Stomach (tissue), 9 donors: Measurements from ENCODE around the gene CLIC2. TPM values are rescaled to one million over a fixed set of nuclear protein-coding genes. Genes with fewer than 3 reads are reported as not detected.

Source experiments
- DNase-seq, 2 donors: peaks; one replicate each; pipeline versions ENCODE4 v3.0.0 to v3.0.0-alpha.2; 2013 to 2019
- H3K27ac ChIP-seq, 5 donors: fragments of 200-600 bp in 4 of 5; sonication (generic) in 4 of 5; one replicate each; pipeline ENCODE4 v1.5.1; 2013 to 2019; ENCODE audit warnings: mild to moderate bottlenecking in 1 of 5, moderate library complexity in 1 of 5
- H3K27me3 ChIP-seq, 3 donors: fragments of 200-600 bp; sonication (generic); one replicate each; pipeline ENCODE4 v1.5.1; 2017 to 2019; ENCODE audit warnings: mixed run types in 1 of 3
- H3K36me3 ChIP-seq, 4 donors: fragments of 200-600 bp; sonication (generic); 1 replicate in 3 of 4; 2 replicates in 1 of 4; pipeline ENCODE4 v1.5.1; 2016 to 2019
- H3K4me1 ChIP-seq, 4 donors: fragments of 200-600 bp; sonication (generic); one replicate each; pipeline ENCODE4 v1.5.1; 2016 to 2019
- H3K4me3 ChIP-seq, 4 donors: fragments of 200-600 bp; sonication (generic) in 3 of 4; one replicate each; pipeline ENCODE4 v1.5.1; 2016 to 2019; ENCODE audit warnings: mild to moderate bottlenecking in 1 of 4
- H3K9me3 ChIP-seq, 4 donors: fragments of 200-600 bp; sonication (generic); one replicate each; pipeline ENCODE4 v1.5.1; 2016 to 2019
- CTCF ChIP-seq, 7 experiments: fragments of 450-650 bp in 4 of 7; fragments of 200-600 bp in 3 of 7; sonication (generic) in 3 of 7; IDR thresholded peaks; one replicate each; pipeline ENCODE4 v1.5.1; 2016 to 2019; ENCODE audit warnings: antibody characterized with exemption in 7 of 7, control low read depth in 2 of 7, mild to moderate bottlenecking in 1 of 7
- EP300 ChIP-seq: sonication (generic); formaldehyde crosslinking; IDR thresholded peaks from one replicate; pipeline ENCODE4 v1.6.1; 2017; ENCODE audit warnings: antibody characterized with exemption
- POLR2A ChIP-seq, 4 donors: fragments of 450-650 bp; IDR thresholded peaks; one replicate each; pipeline ENCODE4 v1.6.1; 2016; ENCODE audit warnings: antibody characterized with exemption in 4 of 4, control low read depth in 2 of 4, mild to moderate bottlenecking in 1 of 4, moderate library complexity in 1 of 4
- POLR2AphosphoS5 ChIP-seq, 3 donors: sonication (generic); formaldehyde crosslinking; IDR thresholded peaks; one replicate each; pipeline ENCODE4 v1.6.1; 2016; ENCODE audit warnings: antibody characterized with exemption in 3 of 3
- WGBS, 5 donors: extraction: QIAGEN DNeasy Blood & Tissue Kit in 3 of 5; methylation state at CpG; one replicate each; pipeline versions ENCODE4 v1.1.5 to v1.1.7; 2013 to 2018; 5-methylcytosine and 5-hydroxymethylcytosine counted together
- intact Hi-C: fragments of 100-400 bp; cut with DNase I; formaldehyde crosslinking; loops from one replicate; pipeline ENCODE4 v1.15.1; 2023; ENCODE audit warnings: low total_unique reads
- polyA plus RNA-seq, 3 donors: library from polyadenylated mRNA; stranded (reverse); fragments of 200-250 nt; gene quantifications; one replicate each; pipeline ENCODE4 v1.2.3, GENCODE V29; 2013
- total RNA-seq, 5 donors: library from RNA; depleted of rRNA; stranded (reverse); fragments of >200 nt; gene quantifications; one replicate each; pipeline versions ENCODE4 v1.1.0 to v1.2.3, GENCODE V29; 2014 to 2016
- donor health status: healthy with polysubstance abuse.
- donor health status: Bipolar disorder and iron deficiency.
- donor health status: healthy.

Gene CLIC2
- total and polyA plus RNA-seq, 8 donors: 3.5 to 10.3 (median 6.9) TPM

GRCh38 chrX:155262970-155263754, 71.3 kb downstream of the CLIC2 start:
- Histone ChIP-seq H3K27ac (no peak overlapping the region), H3K4me1 (peaks cover 0 to 11% (median 5%) of the 10 kb centered on the region in 4 donors), H3K4me3 (peak overlapping the region in 3 of 4 donors; percentile 38 to 48 (median 44)), H3K36me3 (no peaks in the 10 kb centered on the region), H3K9me3 (no peaks in the 10 kb centered on the region), H3K27me3 (no peaks in the 10 kb centered on the region)
- DNase-seq: no peak
- TF ChIP-seq EP300: no peak
- 19 to 42% (median 27%) methylated on average over 5 of the region's 5 CpGs for WGBS, 5 donors
- intact Hi-C loops: no loop called here

GRCh38 chrX:155259752-155260151, 74.7 kb downstream of the CLIC2 start:
- H3K4me3 ChIP-seq: no peak overlapping the region
- intact Hi-C loops: no loop called here
- H3K27ac ChIP-seq: no peak overlapping the region
- no peaks in the 10 kb centered on the region for H3K9me3 ChIP-seq
- DNase-seq: no peak
- H3K27me3 ChIP-seq: no peaks in the 10 kb centered on the region
- WGBS, 5 donors: 31 to 61% (median 53%) methylated on average over 3 of the region's 3 CpGs
- no peak for TF ChIP-seq EP300
- TF ChIP-seq CTCF (IDR thresholded peaks at IDR 0.05): no peak
- no peak for TF ChIP-seq POLR2AphosphoS5 (IDR thresholded peaks at IDR 0.05)
- TF ChIP-seq POLR2A (IDR thresholded peaks at IDR 0.05): no peak
- peaks cover 0 to 11% (median 5%) of the 10 kb centered on the region in 4 donors for H3K4me1 ChIP-seq
- no peaks in the 10 kb centered on the region for H3K36me3 ChIP-seq

- intact Hi-C loops: no loop called here
- no peaks in the 10 kb centered on the region for H3K9me3 ChIP-seq
- no peak overlapping the region for H3K4me3 ChIP-seq
- H3K27me3 ChIP-seq: no peaks in the 10 kb centered on the region
- no peak overlapping the region for H3K27ac ChIP-seq
- no peak for DNase-seq
- 50 to 75% (median 62%) methylated on average over 1 of the region's 1 CpG for WGBS, 5 donors
- no peaks in the 10 kb centered on the region for H3K36me3 ChIP-seq
- no peaks in the 10 kb centered on the region for H3K4me1 ChIP-seq
- no peak for TF ChIP-seq EP300
- no peak for TF ChIP-seq POLR2A (IDR thresholded peaks at IDR 0.05)
- TF ChIP-seq CTCF (IDR thresholded peaks at IDR 0.05): no peak
- no peak for TF ChIP-seq POLR2AphosphoS5 (IDR thresholded peaks at IDR 0.05)
These were observed 83.0 kb downstream of the CLIC2 start for GRCh38 chrX:155251391-155251790.

- intact Hi-C loops: no loop called here
- H3K4me1 ChIP-seq: no peaks in the 10 kb centered on the region
- TF ChIP-seq CTCF (IDR thresholded peaks at IDR 0.05) (no peak), EP300 (no peak), POLR2AphosphoS5 (IDR thresholded peaks at IDR 0.05) (no peak), POLR2A (IDR thresholded peaks at IDR 0.05) (no peak)
- no peaks in the 10 kb centered on the region for H3K27me3 ChIP-seq
- no peak for DNase-seq
- 59 to 86% (median 74%) methylated on average over 4 of the region's 4 CpGs for WGBS, 5 donors
- H3K4me3 ChIP-seq: no peak overlapping the region
- H3K36me3 ChIP-seq: no peaks in the 10 kb centered on the region
- H3K9me3 ChIP-seq: no peaks in the 10 kb centered on the region
- no peak overlapping the region for H3K27ac ChIP-seq
These were observed 86.9 kb downstream of the CLIC2 start for GRCh38 chrX:155247497-155247896.

- 54 to 93% (median 72%) methylated on average over 1 of the region's 1 CpG; no CpG with 5 or more reads in 1 of the 5 donors for WGBS, 5 donors
- intact Hi-C loops: no loop called here
- Histone ChIP-seq H3K4me1 (no peaks in the 10 kb centered on the region), H3K27ac (no peak overlapping the region), H3K27me3 (no peaks in the 10 kb centered on the region), H3K4me3 (no peak overlapping the region), H3K9me3 (no peaks in the 10 kb centered on the region), H3K36me3 (no peaks in the 10 kb centered on the region)
- no peak for DNase-seq
- TF ChIP-seq POLR2A (IDR thresholded peaks at IDR 0.05) (no peak), CTCF (IDR thresholded peaks at IDR 0.05) (no peak), POLR2AphosphoS5 (IDR thresholded peaks at IDR 0.05) (no peak), EP300 (no peak)
These were observed 87.7 kb downstream of the CLIC2 start for GRCh38 chrX:155246748-155247147.
